HFFc6 (cell line): Measurements from ENCODE around the gene EVPLL. TPM values are rescaled to one million over a fixed set of nuclear protein-coding genes. Genes with fewer than 3 reads are reported as not detected.
"Not testable (repeated sequence)": the region's sequence is repeated elsewhere in the genome, so short reads cannot be mapped to it uniquely, and the experiment has no call there.

Experiments used
- DNase-seq: peaks from one replicate; pipeline ENCODE4 v3.0.0-alpha.2; 2018
- H3K27ac Mint-ChIP-seq: 2 replicates; pipeline ENCODE4 v1.8.0; 2020; ENCODE audit warnings: mild to moderate bottlenecking, mixed read lengths
- H3K27me3 Mint-ChIP-seq: 2 replicates; pipeline ENCODE4 v1.8.0; 2021; ENCODE audit warnings: mild to moderate bottlenecking, moderate library complexity, mixed read lengths; ENCODE audit not compliant: insufficient read depth
- H3K36me3 Mint-ChIP-seq: 2 replicates; pipeline ENCODE4 v1.8.0; 2021; ENCODE audit warnings: low read depth, mixed read lengths
- H3K4me1 Mint-ChIP-seq: 2 replicates; pipeline ENCODE4 v1.8.0; 2020; ENCODE audit warnings: low read depth, mixed read lengths
- H3K4me3 Mint-ChIP-seq: 2 replicates; pipeline ENCODE4 v1.8.0; 2020; ENCODE audit warnings: mild to moderate bottlenecking, moderate library complexity, mixed read lengths
- H3K9me3 Mint-ChIP-seq: 2 replicates; pipeline ENCODE4 v1.8.0; 2020; ENCODE audit warnings: mild to moderate bottlenecking, mixed read lengths
- CTCF ChIP-seq: fragments of 200-600 bp; sonication (generic); IDR thresholded peaks from 2 replicates; pipeline ENCODE4 v1.5.0; 2021; ENCODE audit warnings: antibody characterized with exemption, mild to moderate bottlenecking
- total RNA-seq, 6 experiments: library from RNA; stranded (reverse); fragmentation: NEBNext Ultra II Directional; extraction: Animal tissue kit (Norgen Biotek cat#: 25700); gene quantifications; 2 replicates in 1 of 6; 3 replicates in 5 of 6; pipeline ENCODE4 v1.2.3, GENCODE V29; 2021

EVPLL gene
- total RNA-seq, 6 experiments from 2014 or later: not detected

GRCh38 chr17:18371455-18371854, 6.1 kb upstream of the EVPLL start:
- H3K36me3 Mint-ChIP-seq: no peaks in the 10 kb centered on the region
- H3K27ac Mint-ChIP-seq: no peak overlapping the region
- H3K4me1 Mint-ChIP-seq: peaks cover 10% of the 10 kb centered on the region
- H3K27me3 Mint-ChIP-seq: 0 out of 2 replicates have a peak, but pooled peaks cover 8% of the 10 kb centered on the region
- no peak for TF ChIP-seq CTCF
- H3K9me3 Mint-ChIP-seq: no peaks in the 10 kb centered on the region; the same call in 1 of the 2 replicates
- no peak for DNase-seq
- no peak overlapping the region for H3K4me3 Mint-ChIP-seq

- H3K27me3 Mint-ChIP-seq, H3K9me3 Mint-ChIP-seq, H3K27ac Mint-ChIP-seq, H3K4me3 Mint-ChIP-seq, H3K36me3 Mint-ChIP-seq, DNase-seq: not testable (repeated sequence)
- peaks cover 10% of the 10 kb centered on the region for H3K4me1 Mint-ChIP-seq
These were observed 4.4 kb upstream of the EVPLL start for GRCh38 chr17:18373181-18373580.

GRCh38 chr17:18374216-18374615, 3.4 kb upstream of the EVPLL start:
- Mint-ChIP-seq H3K27me3 (0 out of 2 replicates have a peak, but pooled peaks cover 3% of the 10 kb centered on the region), H3K9me3 (no peaks in the 10 kb centered on the region; the same call in 1 of the 2 replicates), H3K36me3 (no peaks in the 10 kb centered on the region), H3K4me3 (no peak overlapping the region), H3K4me1 (peaks cover 10% of the 10 kb centered on the region), H3K27ac (no peak overlapping the region)
- no peak for TF ChIP-seq CTCF
- no peak for DNase-seq

DNA sequence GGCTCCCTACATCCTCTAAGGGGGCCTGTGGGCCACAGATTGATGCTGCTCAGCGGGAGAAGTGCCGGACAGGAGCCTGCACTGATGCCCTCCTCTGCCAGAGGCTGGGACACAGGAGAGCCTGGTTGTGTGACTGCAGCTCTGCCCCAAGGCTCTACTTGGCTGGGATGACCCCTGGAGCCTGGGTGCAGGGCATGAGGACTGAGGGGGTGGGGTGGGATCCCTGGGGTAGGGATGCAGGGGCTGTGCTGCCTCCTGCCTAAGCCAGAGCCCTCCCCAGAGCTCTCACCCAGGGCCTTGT, 577 bp downstream of the EVPLL start:
- DNase-seq: no peak
- H3K27me3 Mint-ChIP-seq: peaks cover 7% of the 10 kb centered on the region
- H3K36me3 Mint-ChIP-seq: no peaks in the 10 kb centered on the region
- no peak overlapping the region for H3K27ac Mint-ChIP-seq
- H3K9me3 Mint-ChIP-seq: no peaks in the 10 kb centered on the region; the same call in 1 of the 2 replicates
- no peak for TF ChIP-seq CTCF
- H3K4me1 Mint-ChIP-seq: no peaks in the 10 kb centered on the region
- no peak overlapping the region for H3K4me3 Mint-ChIP-seq

DNA sequence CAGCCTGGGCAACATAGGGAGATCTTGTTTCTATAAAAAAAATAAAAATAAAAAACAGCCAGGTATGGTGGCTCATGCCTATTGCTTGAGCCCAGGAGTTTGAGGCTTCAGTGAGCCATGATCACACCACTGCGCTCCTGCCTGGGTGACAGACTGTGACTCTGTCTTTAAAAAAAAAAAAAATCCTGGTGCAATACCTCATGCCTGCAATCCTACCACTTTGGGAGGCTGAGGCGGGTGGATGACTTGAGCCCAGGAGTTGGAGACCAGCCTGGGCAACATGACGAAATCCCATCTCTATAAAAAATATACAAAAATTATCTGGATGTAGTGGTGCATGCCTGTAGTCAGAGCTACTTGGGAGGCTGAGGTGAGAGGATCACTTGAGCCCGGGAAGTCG, 1.0 kb downstream of the EVPLL start:
- H3K36me3 Mint-ChIP-seq, H3K9me3 Mint-ChIP-seq, H3K27ac Mint-ChIP-seq, H3K27me3 Mint-ChIP-seq, H3K4me3 Mint-ChIP-seq, H3K4me1 Mint-ChIP-seq, DNase-seq: not testable (repeated sequence)

- DNase-seq: no peak
- Mint-ChIP-seq H3K9me3 (no peaks in the 10 kb centered on the region; the same call in 1 of the 2 replicates), H3K36me3 (no peaks in the 10 kb centered on the region), H3K4me3 (no peak overlapping the region), H3K4me1 (no peaks in the 10 kb centered on the region), H3K27me3 (peaks cover 8% of the 10 kb centered on the region), H3K27ac (no peak overlapping the region)
- TF ChIP-seq CTCF: no peak
These were observed 1.9 kb downstream of the EVPLL start for GRCh38 chr17:18379246-18380146.
